ENCODE results near the gene SGSM1.
"Not testable (repeated sequence)": the region's sequence is repeated elsewhere in the genome, so short reads cannot be mapped to it uniquely, and the experiment has no call there.

Gene SGSM1

DNA sequence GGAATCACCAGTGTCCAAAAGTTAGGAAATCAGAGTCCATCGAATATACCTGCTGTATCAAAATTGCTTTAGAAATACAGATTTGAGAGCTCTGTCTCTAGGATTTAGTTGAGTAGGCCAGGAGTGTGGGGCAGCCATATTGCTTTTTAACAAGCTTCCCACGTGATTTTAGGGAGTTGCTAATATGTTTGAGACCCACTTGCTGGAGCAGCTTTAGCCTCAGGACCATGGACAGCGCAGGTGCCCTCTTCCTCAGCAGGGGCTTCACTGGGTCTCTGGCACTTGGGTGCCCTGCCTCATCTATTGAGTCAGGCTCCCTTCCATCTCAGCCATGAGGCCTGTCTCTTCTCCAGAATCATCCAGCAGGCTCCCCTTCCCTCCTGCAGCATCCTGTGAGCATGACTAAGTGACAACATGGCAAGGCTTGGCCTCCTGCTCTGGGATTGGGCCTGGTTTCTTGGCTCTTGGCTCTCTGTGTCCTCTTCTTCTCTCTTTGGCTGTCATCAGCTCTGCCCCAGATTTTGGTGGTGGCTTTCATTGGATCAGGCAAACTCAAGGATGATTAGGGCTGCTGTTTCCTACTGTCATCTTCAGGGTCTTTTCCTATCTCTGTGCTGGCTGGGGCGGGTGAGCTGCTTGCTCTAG, 70.0 kb downstream of the SGSM1 start:
- 53% methylated on average over 4 of the region's 4 CpGs for WGBS
- no peak overlapping the region for H3K27ac ChIP-seq (ENCODE audit: low read depth, low read length)
- H3K36me3 ChIP-seq (ENCODE audit: insufficient read depth, low read length): 0 out of 2 replicates have a peak, but pooled peaks cover 4% of the 10 kb centered on the region
- no peaks in the 10 kb centered on the region for H3K4me1 ChIP-seq (ENCODE audit: insufficient read depth, low read length)
- no peaks in the 10 kb centered on the region for H3K27me3 ChIP-seq (ENCODE audit: insufficient read depth, low read length)
- no peak overlapping the region for H3K4me3 ChIP-seq (ENCODE audit: low read length)
- no peak overlapping the region for H3K9ac ChIP-seq (ENCODE audit: low read depth, low read length)
- no peaks in the 10 kb centered on the region for H3K9me3 ChIP-seq (ENCODE audit: insufficient read depth, low read depth, low read length)

DNA sequence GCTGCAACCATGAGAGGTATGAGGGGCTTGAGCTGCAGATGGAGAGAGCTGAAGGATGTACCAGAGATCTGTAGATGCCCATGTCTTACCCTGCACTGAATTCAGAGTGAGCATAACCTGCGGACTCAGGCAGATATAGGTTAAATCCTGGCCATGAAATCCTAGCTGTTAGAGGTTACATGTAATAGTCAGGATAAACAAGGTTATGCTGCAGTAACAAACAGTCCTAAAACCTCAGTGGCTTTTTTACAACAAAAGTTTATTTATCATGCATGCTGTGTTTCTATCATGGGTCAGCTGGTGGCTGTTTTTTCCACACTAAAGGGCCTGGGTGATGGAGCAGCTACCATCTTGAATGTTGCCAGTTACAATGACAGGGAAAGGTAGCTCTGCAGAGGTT, 70.7 kb downstream of the SGSM1 start:
- H3K27ac ChIP-seq (ENCODE audit: low read depth, low read length): no peak overlapping the region
- H3K4me1 ChIP-seq (ENCODE audit: insufficient read depth, low read length): no peaks in the 10 kb centered on the region
- no peaks in the 10 kb centered on the region for H3K27me3 ChIP-seq (ENCODE audit: insufficient read depth, low read length)
- 0 out of 2 replicates have a peak, but pooled peaks cover 4% of the 10 kb centered on the region for H3K36me3 ChIP-seq (ENCODE audit: insufficient read depth, low read length)
- no peak overlapping the region for H3K4me3 ChIP-seq (ENCODE audit: low read length)
- no peak overlapping the region for H3K9ac ChIP-seq (ENCODE audit: low read depth, low read length)
- H3K9me3 ChIP-seq (ENCODE audit: insufficient read depth, low read depth, low read length): no peaks in the 10 kb centered on the region
- WGBS: 93% methylated on average over 1 of the region's 1 CpG

DNA sequence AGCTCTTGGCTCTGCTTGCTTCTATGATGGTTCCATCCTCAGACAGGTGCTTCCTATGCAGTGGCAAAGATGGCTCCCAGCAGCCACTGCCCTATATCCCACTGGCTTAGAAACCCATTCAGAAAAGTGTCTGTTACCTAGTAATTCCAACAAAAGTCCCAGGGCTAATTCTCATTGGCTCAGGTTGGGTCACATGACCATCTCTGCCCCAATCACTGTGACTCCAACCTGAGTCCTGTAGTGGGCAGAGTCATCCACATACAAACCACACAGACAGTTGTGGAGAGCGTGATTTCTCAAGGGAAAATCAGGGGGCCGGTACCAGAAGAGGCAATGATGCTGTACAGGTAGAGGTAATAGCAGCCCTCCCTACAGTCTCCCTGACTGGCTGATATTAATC, 73.0 kb downstream of the SGSM1 start:
- 92% methylated on average over 2 of the region's 2 CpGs for WGBS
- Histone ChIP-seq H3K36me3 (ENCODE audit: insufficient read depth, low read length) (0 out of 2 replicates have a peak, but pooled peaks cover 4% of the 10 kb centered on the region), H3K27ac (ENCODE audit: low read depth, low read length) (no peak overlapping the region), H3K9ac (ENCODE audit: low read depth, low read length) (no peak overlapping the region), H3K9me3 (ENCODE audit: insufficient read depth, low read depth, low read length) (no peaks in the 10 kb centered on the region), H3K27me3 (ENCODE audit: insufficient read depth, low read length) (no peaks in the 10 kb centered on the region), H3K4me3 (ENCODE audit: low read length) (no peak overlapping the region), H3K4me1 (ENCODE audit: insufficient read depth, low read length) (no peaks in the 10 kb centered on the region)

DNA sequence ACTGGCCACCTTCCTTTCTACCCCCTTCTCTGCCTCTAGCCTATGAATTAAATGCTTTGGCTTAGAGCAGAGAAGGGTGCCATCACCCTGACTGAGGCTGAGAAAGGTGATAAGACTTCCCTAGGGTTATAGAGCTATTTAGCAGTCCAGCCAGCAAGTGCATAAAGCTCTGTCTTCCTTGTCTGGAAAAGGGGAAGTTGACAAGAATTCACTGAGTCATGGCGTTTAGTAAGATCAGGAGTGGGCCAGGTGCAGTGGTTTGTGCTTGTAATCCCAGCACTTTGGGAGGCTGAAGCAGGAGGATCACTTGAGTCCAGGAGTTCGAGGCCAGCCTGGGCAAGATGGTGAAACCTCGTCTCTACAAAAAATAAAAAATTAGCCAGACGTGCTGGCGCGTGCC, 77.4 kb downstream of the SGSM1 start:
- no peaks in the 10 kb centered on the region for H3K27me3 ChIP-seq (ENCODE audit: insufficient read depth, low read length)
- H3K4me1 ChIP-seq (ENCODE audit: insufficient read depth, low read length): no peaks in the 10 kb centered on the region
- no peaks in the 10 kb centered on the region for H3K36me3 ChIP-seq (ENCODE audit: insufficient read depth, low read length)
- WGBS: 92% methylated on average over 6 of the region's 6 CpGs
- no peaks in the 10 kb centered on the region for H3K9me3 ChIP-seq (ENCODE audit: insufficient read depth, low read depth, low read length)
- no peak overlapping the region for H3K27ac ChIP-seq (ENCODE audit: low read depth, low read length)
- no peak overlapping the region for H3K9ac ChIP-seq (ENCODE audit: low read depth, low read length)
- H3K4me3 ChIP-seq (ENCODE audit: low read length): no peak overlapping the region

DNA sequence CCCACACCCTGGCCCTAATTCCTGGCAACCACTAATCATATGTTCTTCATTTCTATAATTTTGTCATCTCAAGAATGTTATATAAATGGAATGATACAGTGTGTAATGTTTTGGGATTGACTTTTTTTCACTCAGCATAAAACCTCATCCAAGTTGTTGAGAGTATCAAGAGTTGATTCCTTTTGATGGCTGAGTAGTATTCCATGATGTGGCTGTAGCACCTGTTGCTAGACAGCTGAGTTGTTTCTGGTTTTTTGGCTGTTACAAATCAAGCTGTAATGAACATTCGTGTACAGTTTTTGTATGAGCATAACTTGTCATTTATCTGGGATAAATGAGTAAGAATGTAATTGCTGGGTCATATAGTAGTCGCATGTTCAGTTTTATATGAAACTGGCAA, 81.2 kb downstream of the SGSM1 start:
- WGBS: 82% methylated on average over 2 of the region's 2 CpGs
- H3K27ac ChIP-seq (ENCODE audit: low read depth, low read length): no peak overlapping the region
- H3K9ac ChIP-seq (ENCODE audit: low read depth, low read length): no peak overlapping the region
- H3K36me3 ChIP-seq (ENCODE audit: insufficient read depth, low read length): no peaks in the 10 kb centered on the region
- H3K9me3 ChIP-seq (ENCODE audit: insufficient read depth, low read depth, low read length): no peaks in the 10 kb centered on the region
- no peaks in the 10 kb centered on the region for H3K27me3 ChIP-seq (ENCODE audit: insufficient read depth, low read length)
- H3K4me3 ChIP-seq (ENCODE audit: low read length): no peak overlapping the region
- no peaks in the 10 kb centered on the region for H3K4me1 ChIP-seq (ENCODE audit: insufficient read depth, low read length)

DNA sequence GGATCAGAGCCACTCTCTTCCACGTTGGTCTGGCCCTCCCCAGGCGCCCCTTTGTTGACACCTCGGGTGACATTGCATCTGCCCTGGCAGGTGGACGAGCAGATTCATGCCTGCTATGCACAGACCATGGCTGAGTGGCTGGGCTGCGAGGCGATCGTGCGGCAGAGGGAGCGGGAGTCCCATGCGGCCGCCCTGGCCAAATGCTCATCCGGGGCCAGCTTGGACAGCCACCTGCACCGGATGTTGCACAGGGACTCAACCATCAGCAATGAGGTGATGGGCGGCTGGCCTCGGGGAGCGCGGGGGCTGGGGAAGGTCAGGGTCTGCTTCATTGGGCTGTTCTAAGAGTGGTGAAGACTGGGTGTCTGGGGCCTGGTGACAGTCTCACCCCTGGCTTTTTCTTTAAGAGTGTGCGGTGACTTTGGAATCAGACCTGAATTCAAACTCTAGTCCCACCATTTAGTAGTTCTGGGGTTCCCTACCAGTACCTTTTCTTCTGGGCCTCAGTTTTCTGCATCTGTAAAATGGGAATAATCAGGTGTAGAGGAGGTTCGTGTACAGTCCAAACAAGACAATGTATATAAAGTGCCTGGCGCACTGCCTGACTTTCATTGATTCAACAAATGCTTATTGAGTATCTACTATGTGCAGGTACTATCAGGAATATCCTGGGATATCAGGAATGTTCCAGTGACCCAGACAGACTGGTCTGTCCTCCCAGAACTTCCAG, 87.5 kb downstream of the SGSM1 start:
- no peaks in the 10 kb centered on the region for H3K9me3 ChIP-seq (ENCODE audit: insufficient read depth, low read depth, low read length)
- 94% methylated on average over 20 of the region's 20 CpGs for WGBS
- no peaks in the 10 kb centered on the region for H3K36me3 ChIP-seq (ENCODE audit: insufficient read depth, low read length)
- no peak overlapping the region for H3K9ac ChIP-seq (ENCODE audit: low read depth, low read length)
- H3K4me1 ChIP-seq (ENCODE audit: insufficient read depth, low read length): peaks cover 3% of the 10 kb centered on the region; the same call in 1 of the 2 replicates
- no peaks in the 10 kb centered on the region for H3K27me3 ChIP-seq (ENCODE audit: insufficient read depth, low read length)
- H3K4me3 ChIP-seq (ENCODE audit: low read length): no peak overlapping the region
- H3K27ac ChIP-seq (ENCODE audit: low read depth, low read length): no peak overlapping the region

DNA sequence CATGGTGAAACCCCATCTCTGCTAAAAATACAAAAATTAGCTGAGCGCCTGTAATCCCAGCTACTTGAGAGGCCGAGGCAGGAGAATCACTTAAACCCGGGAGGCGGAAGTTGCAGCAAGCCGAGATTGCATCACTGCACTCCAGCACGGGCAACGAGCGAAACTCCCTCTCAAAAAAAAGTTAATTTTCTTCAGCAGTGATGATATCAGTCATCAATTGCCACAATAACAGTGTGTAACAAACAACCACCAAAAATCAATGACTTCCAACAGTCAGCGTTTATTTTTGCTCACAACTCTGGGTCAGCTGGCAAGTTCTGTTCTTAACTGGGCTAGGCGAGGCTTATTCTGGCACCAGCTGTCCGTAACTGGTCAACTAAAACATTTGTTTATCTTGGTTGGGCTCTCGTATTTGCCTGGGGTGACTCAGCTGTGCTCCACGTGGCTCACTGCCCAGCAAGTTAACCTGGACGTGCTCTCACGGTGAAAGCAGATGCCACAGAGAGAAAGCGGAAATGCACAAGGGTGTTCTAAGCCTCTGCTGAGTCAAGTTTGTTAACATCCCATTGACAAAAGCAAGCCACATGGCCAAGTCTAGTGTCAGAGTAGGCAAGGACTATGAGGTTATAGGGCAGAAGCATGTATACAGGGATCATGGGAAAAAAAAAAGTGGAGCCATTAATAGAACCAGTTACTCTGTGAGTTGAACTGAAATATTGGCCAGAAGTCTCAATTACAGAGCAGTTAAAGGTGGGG, 88.4 kb downstream of the SGSM1 start:
- no peak overlapping the region for H3K9ac ChIP-seq (ENCODE audit: low read depth, low read length)
- H3K27ac ChIP-seq (ENCODE audit: low read depth, low read length): no peak overlapping the region
- H3K4me1 ChIP-seq (ENCODE audit: insufficient read depth, low read length): peaks cover 3% of the 10 kb centered on the region; the same call in 1 of the 2 replicates
- H3K9me3 ChIP-seq (ENCODE audit: insufficient read depth, low read depth, low read length): no peaks in the 10 kb centered on the region
- no peak overlapping the region for H3K4me3 ChIP-seq (ENCODE audit: low read length)
- H3K36me3 ChIP-seq (ENCODE audit: insufficient read depth, low read length): no peaks in the 10 kb centered on the region
- H3K27me3 ChIP-seq (ENCODE audit: insufficient read depth, low read length): no peaks in the 10 kb centered on the region
- WGBS: 86% methylated on average over 16 of the region's 16 CpGs

DNA sequence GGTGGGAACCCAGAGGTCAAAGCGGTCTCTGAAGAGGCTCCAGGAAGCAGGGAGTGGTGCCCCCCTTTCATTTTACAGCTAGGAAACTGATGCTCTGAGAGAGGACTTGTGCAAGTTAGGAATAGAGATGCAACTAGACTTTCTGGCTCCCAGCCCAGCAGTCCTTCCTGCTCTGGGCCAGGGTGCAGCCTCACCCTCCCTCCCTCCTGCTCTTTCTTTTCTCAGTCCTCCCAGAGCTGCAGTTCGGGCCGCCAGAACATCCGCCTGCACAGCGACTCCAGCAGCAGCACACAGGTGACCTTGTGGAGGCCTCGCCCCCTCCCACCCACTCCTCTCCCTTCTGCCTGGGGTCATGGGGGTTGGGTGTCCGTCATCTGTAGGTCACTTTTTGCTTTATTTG, 89.0 kb downstream of the SGSM1 start:
- peaks cover 3% of the 10 kb centered on the region; the same call in 1 of the 2 replicates for H3K4me1 ChIP-seq (ENCODE audit: insufficient read depth, low read length)
- no peak overlapping the region for H3K27ac ChIP-seq (ENCODE audit: low read depth, low read length)
- H3K9me3 ChIP-seq (ENCODE audit: insufficient read depth, low read depth, low read length): no peaks in the 10 kb centered on the region
- H3K27me3 ChIP-seq (ENCODE audit: insufficient read depth, low read length): no peaks in the 10 kb centered on the region
- WGBS: 74% methylated on average over 6 of the region's 7 CpGs
- no peaks in the 10 kb centered on the region for H3K36me3 ChIP-seq (ENCODE audit: insufficient read depth, low read length)
- no peak overlapping the region for H3K9ac ChIP-seq (ENCODE audit: low read depth, low read length)
- no peak overlapping the region for H3K4me3 ChIP-seq (ENCODE audit: low read length)

DNA sequence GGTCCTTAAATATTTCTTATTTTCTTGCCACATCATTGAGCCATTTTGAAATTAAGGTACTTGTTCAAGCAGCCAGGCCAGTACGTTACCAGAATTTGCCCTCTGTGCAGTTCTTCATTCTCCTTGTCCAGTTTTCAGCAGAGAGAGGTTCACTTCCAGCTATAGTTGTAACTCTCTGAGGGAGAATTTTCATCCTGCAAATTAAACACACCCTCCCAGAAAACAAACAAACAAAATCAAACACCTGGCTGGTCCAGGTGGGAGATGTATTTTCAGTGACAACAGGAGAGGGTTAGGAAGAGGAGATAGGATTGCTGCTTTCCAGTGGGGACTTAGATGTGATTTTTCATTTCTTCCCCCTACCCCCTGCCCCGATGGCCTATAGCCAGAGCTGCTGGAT, 95.4 kb downstream of the SGSM1 start:
- Histone ChIP-seq H3K36me3 (ENCODE audit: insufficient read depth, low read length) (peaks cover 5% of the 10 kb centered on the region), H3K4me3 (ENCODE audit: low read length) (no peak overlapping the region), H3K9me3 (ENCODE audit: insufficient read depth, low read depth, low read length) (peaks cover 9% of the 10 kb centered on the region; the same call in 1 of the 2 replicates), H3K9ac (ENCODE audit: low read depth, low read length) (no peak overlapping the region), H3K27me3 (ENCODE audit: insufficient read depth, low read length) (no peaks in the 10 kb centered on the region), H3K27ac (ENCODE audit: low read depth, low read length) (no peak overlapping the region), H3K4me1 (ENCODE audit: insufficient read depth, low read length) (no peaks in the 10 kb centered on the region)
- WGBS: 89% methylated on average over 2 of the region's 2 CpGs

DNA sequence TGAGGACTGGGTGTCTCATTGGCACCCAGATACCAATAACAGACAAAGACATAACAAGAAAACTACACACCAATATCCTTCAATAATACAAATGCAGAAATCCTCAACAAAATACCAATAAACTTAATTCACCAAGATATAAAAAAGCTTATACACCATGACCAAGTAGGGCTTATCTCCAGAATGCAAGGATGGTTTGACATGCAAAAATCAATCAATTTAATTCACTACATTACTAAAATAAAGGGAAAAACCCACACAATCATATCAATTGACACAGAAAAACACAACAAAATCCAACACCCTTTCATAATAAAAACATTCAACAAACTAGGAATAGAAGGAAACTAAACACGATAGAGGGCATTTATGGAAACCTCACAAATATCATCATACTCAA, 99.9 kb downstream of the SGSM1 start:
- WGBS: 100% methylated on average over 1 of the region's 1 CpG
- no peak overlapping the region for H3K4me3 ChIP-seq (ENCODE audit: low read length)
- peaks cover 5% of the 10 kb centered on the region for H3K36me3 ChIP-seq (ENCODE audit: insufficient read depth, low read length)
- H3K27me3 ChIP-seq (ENCODE audit: insufficient read depth, low read length): no peaks in the 10 kb centered on the region
- no peaks in the 10 kb centered on the region for H3K4me1 ChIP-seq (ENCODE audit: insufficient read depth, low read length)
- H3K9me3 ChIP-seq (ENCODE audit: insufficient read depth, low read depth, low read length): peaks cover 13% of the 10 kb centered on the region
- no peak overlapping the region for H3K9ac ChIP-seq (ENCODE audit: low read depth, low read length)
- no peak overlapping the region for H3K27ac ChIP-seq (ENCODE audit: low read depth, low read length)

DNA sequence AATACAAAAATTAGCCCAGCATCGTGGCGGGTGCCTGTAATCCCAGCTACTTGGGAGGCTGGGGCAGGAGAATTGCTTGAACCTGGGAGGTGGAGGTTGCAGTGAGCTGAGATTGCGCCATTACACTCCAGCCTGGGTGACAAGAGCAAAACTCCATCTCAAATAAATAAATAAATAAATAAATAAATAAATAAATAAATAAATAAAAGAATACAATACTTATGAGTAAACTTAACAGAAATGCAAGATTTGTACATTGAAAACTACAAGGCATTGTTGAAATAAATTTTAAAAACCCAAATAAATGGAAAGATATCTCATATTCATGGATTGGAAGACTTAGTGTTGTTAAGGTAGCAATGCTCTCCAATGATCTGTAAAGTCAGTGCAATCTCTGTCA, 101.1 kb downstream of the SGSM1 start:
- not testable (repeated sequence) for H3K36me3 ChIP-seq (ENCODE audit: insufficient read depth, low read length); H3K9ac ChIP-seq (ENCODE audit: low read depth, low read length); H3K4me3 ChIP-seq (ENCODE audit: low read length); H3K4me1 ChIP-seq (ENCODE audit: insufficient read depth, low read length); H3K27me3 ChIP-seq (ENCODE audit: insufficient read depth, low read length); H3K27ac ChIP-seq (ENCODE audit: low read depth, low read length)
- H3K9me3 ChIP-seq (ENCODE audit: insufficient read depth, low read depth, low read length): peaks cover 13% of the 10 kb centered on the region
- WGBS: no CpG with 5 or more reads among the region's 3 CpGs

Data from HUES64 (cell line).